ENCODE results near the gene ATF7IP.

DNA sequence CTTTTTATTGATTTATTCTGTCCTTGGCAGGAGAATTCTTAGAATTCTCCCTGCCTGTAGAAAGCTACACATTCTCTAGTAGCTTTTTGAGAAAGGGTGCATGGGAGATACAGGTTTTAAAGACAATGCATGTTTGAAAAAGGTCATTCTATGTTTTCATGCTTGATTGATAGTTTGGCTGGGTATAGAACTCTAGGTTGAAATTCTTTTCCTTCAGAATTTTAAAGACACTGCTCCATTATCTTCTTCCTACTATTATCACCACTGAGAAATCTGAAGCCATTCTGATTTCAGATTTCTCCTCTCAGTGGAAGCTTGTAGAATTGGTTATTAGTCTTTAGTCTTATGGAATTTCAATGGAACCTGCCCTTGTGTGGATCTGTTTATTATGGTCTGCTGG, 14.0 kb downstream of the ATF7IP start:
- TF ChIP-seq, protein P1, sequence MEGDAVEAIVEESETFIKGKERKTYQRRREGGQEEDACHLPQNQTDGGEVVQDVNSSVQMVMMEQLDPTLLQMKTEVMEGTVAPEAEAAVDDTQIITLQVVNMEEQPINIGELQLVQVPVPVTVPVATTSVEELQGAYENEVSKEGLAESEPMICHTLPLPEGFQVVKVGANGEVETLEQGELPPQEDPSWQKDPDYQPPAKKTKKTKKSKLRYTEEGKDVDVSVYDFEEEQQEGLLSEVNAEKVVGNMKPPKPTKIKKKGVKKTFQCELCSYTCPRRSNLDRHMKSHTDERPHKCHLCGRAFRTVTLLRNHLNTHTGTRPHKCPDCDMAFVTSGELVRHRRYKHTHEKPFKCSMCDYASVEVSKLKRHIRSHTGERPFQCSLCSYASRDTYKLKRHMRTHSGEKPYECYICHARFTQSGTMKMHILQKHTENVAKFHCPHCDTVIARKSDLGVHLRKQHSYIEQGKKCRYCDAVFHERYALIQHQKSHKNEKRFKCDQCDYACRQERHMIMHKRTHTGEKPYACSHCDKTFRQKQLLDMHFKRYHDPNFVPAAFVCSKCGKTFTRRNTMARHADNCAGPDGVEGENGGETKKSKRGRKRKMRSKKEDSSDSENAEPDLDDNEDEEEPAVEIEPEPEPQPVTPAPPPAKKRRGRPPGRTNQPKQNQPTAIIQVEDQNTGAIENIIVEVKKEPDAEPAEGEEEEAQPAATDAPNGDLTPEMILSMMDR (IDR thresholded peaks at IDR 0.05) = no peak
- TF ChIP-seq POLR2AphosphoS5 (IDR thresholded peaks at IDR 0.05) = no peak

Measured in upper lobe of left lung (tissue), 4 donors.